Germinal center (tissue), 1 donor: Measurements from ENCODE around the gene LRP10.
"Not testable (repeated sequence)": the region's sequence is repeated elsewhere in the genome, so short reads cannot be mapped to it uniquely, and the experiment has no call there.

ENCODE experiments used
- DNase-seq: peaks from one replicate; pipeline ENCODE4 v3.0.0; 2012; ENCODE audit warnings: mixed read lengths, low spot score

LRP10 gene

GRCh38 chr14:22843123-22843925, 28.2 kb upstream of the LRP10 start:
- DNase-seq: no peak

GRCh38 chr14:22844221-22845102, 27.1 kb upstream of the LRP10 start:
- DNase-seq: no peak

DNA sequence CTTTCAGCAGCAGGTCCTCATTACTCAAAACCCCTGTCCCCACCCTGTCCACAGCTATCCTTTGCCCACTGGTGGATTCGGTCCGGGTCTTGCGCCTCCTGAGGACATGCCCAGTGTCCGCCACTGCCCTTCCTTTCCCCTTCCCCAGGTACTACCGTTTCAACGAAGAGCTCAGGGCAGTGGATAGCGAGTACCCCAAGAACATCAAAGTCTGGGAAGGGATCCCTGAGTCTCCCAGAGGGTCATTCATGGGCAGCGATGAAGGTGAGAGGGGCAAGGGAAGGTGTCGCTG, 26.5 kb upstream of the LRP10 start:
- DNase-seq: no peak

DNA sequence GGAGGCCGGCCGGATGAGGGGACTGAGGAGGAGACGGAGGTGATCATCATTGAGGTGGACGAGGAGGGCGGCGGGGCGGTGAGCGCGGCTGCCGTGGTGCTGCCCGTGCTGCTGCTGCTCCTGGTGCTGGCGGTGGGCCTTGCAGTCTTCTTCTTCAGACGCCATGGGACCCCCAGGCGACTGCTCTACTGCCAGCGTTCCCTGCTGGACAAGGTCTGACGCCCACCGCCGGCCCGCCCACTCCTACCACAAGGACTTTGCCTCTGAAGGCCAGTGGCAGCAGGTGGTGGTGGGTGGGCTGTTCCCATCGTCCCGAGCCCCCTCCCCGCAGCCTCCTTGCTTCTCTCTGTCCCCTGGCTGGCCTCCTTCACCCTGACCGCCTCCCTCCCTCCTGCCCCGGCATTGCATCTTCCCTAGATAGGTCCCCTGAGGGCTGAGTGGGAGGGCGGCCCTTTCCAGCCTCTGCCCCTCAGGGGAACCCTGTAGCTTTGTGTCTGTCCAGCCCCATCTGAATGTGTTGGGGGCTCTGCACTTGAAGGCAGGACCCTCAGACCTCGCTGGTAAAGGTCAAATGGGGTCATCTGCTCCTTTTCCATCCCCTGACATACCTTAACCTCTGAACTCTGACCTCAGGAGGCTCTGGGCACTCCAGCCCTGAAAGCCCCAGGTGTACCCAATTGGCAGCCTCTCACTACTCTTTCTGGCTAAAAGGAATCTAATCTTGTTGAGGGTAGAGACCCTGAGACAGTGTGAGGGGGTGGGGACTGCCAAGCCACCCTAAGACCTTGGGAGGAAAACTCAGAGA, 25.5 kb upstream of the LRP10 start:
- DNase-seq: no peak

- DNase-seq: no peak
These were observed 24.7 kb upstream of the LRP10 start for GRCh38 chr14:22846811-22847307.

GRCh38 chr14:22847661-22848341, 23.7 kb upstream of the LRP10 start:
- DNase-seq: no peak

- no peak for DNase-seq
These were observed 23.0 kb upstream of the LRP10 start for GRCh38 chr14:22848351-22849164.

DNA sequence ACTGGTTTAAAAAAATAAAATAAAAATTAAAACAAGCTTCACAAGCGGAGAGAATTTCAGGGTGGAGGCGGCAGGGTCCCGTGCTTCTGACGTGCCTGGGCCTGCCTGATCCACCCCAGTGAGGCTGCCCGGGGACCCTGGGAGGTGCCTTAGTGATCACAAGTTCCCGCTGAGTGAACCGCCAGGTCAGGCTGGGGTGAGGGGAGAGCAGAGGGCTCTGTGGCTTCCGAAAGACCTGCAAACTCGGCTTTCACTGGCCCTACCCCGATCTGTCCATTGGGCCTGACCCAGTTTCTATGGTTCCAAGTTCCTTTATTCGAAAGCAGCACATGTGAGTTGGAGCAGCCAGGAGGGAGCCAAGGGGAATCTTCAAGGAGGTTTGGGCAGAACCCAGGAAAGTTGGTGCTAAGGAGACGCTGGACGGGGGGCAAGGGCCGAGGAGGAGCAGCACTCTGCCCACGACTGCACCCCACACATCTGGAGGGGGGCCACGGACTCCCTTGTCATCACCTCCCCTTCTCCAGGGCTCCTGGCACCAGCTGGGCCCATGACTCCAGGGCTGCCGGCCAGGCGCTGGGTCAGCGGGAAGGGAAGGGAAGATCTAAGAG, 22.2 kb upstream of the LRP10 start:
- no peak for DNase-seq

DNA sequence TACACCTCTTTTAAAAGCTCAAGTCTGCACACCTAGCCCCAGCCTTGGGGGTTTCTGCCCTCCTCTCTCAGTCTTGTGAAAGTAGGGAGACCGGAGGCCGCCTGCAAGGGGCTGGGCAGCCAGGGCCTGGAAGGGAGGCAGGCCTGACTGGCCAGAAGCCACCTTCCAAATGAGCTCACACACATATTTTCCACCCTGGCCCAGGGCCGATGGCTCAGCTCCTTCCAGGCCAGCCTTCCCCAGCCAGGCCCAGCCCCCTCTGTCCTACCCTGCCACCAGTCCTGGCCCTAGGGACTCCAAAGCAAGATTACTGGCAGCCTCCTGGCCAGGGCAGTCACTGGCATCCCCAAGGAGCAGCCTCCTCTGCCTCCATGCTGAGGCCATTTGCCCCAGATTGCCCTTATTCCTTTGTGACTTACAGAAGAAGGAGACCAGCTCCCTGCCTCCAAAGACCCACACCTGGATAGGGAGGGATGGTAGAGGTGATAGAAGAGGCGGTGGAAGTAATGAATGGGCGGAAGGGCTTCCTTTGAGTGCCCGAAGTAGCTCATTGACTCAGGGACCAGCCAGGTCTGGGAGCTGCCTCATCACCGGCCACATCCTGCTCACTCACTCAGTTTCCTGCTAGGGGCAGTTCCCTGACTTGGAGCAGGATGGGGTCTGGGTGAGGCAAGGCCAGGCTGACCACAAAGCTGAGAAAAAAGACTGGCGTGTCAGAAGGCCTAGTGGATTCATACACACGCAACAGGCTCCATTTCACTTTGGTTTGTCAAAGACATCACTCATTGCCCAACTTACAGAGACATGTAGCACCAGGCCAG, 20.4 kb upstream of the LRP10 start:
- no peak for DNase-seq

- not testable (repeated sequence) for DNase-seq
These were observed 19.4 kb upstream of the LRP10 start for GRCh38 chr14:22852178-22852577.

- DNase-seq: no peak
These were observed 19.0 kb upstream of the LRP10 start for GRCh38 chr14:22852599-22852939.

DNA sequence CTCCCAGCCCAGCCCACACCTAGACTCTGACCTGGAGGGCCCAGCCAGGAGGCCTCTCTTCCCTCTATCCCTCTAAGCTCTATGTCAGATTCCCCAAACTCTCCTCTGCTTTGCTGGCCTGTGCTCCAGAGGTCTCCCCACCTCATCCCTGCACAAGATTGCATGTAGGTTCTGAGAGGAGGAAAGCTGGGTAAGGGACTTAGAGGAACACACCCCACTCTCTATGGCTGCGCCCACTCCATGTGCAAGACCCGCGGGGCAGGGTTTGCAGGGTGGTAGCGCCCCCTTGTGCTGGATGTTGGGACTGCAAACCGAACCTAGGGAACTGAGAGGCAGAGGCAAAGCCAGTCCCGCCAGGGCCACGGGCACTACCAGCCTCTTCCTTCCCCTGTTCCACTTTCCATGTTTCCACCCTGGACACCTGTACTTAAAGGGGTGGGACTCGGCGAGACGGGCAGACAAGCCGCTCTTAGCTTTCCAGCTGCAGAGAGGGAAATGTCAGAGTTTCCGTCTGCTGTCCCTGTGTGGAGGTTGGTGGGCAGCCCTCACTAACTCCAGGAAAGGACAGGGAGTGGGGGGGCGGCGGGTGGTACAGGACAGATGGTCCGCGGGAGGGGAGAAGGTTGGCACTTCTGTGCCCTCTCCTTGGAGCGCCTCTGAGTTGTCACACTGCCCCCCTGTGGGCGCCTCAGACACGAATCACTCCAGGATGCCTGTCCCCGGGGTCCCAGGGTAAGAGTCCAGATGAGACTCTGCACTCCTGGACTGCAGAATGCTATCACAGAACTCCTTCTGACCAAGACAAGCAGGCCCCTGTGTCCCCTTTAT, 18.4 kb upstream of the LRP10 start:
- DNase-seq: peak; percentile 79

- not testable (repeated sequence) for DNase-seq
These were observed 17.2 kb upstream of the LRP10 start for GRCh38 chr14:22854296-22854695.

DNA sequence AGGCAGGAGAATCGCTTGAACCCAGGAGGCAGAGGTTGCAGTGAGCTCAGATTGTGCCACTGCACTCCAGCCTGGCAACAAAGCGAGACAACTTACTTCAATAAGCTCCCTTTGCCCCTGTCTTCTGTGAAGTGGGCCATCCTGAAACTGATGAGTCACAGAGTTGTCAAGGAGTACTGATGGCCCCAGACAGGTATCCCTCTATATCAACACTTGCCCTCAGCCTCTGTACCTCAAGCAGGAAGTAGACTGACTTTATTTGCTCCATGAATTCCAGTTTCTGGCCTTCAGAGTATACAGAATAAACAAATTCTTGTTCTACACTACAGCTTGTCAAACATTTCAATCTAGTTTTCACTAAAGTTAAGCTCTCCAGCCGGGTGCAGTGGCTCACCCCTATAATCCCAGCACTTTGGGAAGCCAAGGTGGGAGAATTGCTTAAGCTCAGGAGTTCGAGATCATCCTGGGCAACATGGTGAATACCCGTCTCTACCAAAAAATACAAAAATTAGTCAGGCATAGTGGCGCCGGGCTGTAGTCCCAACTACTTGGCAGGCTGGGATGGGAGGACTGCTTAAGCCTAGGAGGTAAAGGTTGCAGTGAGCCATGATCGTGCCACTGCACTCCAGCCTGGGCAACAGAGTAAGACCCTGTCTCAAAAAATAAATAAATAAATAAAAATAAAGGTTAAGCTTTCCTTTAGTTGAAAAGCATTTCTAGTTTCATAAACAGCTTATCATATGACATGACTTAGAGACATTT, 16.4 kb upstream of the LRP10 start:
- no peak for DNase-seq

GRCh38 chr14:22856428-22856827, 15.1 kb upstream of the LRP10 start:
- DNase-seq: no peak

DNA sequence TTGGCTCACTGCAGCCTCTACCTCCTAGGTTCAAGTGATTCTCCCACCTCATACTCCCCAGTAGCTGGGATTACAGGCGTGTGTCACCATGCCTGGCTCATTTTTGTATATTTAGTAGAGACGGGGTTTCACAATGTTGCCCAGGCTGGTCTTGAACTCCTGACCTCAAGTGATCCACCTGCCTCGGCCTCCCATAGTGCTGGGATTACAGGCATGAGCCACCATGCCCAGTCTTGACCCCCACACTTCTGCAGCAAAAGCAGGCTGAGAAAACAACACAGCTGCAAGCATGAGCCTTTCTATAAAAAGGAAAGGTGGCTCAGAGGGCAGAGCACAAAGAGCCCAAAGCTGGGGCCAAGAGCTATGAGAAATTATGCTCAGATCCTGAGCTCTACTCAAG, 11.2 kb upstream of the LRP10 start:
- DNase-seq: not testable (repeated sequence)

DNA sequence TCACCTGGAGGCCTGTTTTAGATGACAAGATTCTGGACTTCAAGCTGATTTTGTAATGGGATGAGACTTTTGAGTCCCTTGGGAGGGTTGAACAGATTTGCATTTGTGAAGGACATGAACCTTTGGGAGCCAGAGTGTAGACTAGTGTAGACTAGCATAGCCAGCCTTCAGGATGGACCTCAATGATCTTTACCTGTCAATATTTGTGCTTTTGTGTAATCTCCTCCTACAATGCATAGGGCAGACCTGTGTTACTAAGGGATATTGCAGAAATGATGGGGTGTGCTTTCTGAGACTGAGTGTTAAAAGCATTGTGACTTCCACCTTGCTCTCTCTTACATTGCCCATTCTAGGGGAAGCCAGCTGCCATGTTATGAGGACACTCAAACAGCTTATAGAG, 9.9 kb upstream of the LRP10 start:
- DNase-seq: no peak

DNA sequence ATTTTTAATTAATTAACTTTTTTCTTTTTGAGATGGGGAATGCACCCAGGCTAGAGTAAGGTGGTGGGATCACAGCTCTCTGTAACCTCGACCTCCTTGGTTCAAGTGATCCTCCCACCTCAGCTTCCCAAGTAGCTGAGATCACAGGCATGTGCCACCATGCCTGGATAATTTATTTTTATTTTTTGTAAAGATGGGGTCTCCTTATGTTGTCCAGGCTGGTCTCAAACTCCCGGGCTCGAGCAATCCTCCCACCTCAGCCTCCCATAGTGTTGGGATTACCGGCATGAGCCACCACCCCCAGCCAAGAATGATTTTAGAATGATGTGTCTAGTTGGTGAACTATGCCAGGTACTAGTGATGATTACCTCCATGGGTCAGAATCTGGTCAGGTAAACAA, 6.6 kb upstream of the LRP10 start:
- no peak for DNase-seq
